HEK293 (cell line): ENCODE results near the gene TSPEAR.
"Not testable (repeated sequence)": the region's sequence is repeated elsewhere in the genome, so short reads cannot be mapped to it uniquely, and the experiment has no call there.

Source experiments
- HOXD13 ChIP-seq: sonication (generic); formaldehyde crosslinking; IDR thresholded peaks from 2 replicates; pipeline ENCODE4 v1.8.0; 2022; ENCODE audit warnings: missing genetic modification reagents, borderline replicate concordance
- ZNF121 ChIP-seq: fragments of 450-650 bp; formaldehyde crosslinking; IDR thresholded peaks from 2 replicates; pipeline ENCODE4 v1.5.1; 2016; ENCODE audit warnings: missing biosample characterization, missing genetic modification characterization
- ZNF138 ChIP-seq: fragments of 450-650 bp; formaldehyde crosslinking; IDR thresholded peaks from 2 replicates; pipeline ENCODE4 v1.5.1; 2016; ENCODE audit warnings: missing biosample characterization, missing genetic modification characterization, borderline replicate concordance
- ZNF174 ChIP-seq: fragments of 450-650 bp; formaldehyde crosslinking; IDR thresholded peaks from 2 replicates; pipeline ENCODE4 v1.5.0; 2017; ENCODE audit warnings: missing biosample characterization, mild to moderate bottlenecking, missing genetic modification characterization
- ZNF211 ChIP-seq: fragments of 450-650 bp; formaldehyde crosslinking; IDR thresholded peaks from 2 replicates; pipeline ENCODE4 v1.5.1; 2016; ENCODE audit warnings: low read depth, missing biosample characterization, missing genetic modification characterization
- ZNF274 ChIP-seq, 2 experiments: fragments of 200-500 bp in 1 of 2; fragments of 450-650 bp in 1 of 2; sonication (Bioruptor generic) in 1 of 2; formaldehyde crosslinking in 1 of 2; IDR thresholded peaks; 2 replicates each; pipeline versions ENCODE4 v1.5.1 to v1.6.1; 2014 to 2016; ENCODE audit warnings: borderline replicate concordance in 1 of 2, inconsistent platforms in 1 of 2, low read length in 1 of 2, missing biosample characterization in 1 of 2, missing genetic modification characterization in 1 of 2
- ZNF335 ChIP-seq: fragments of 450-650 bp; formaldehyde crosslinking; conservative IDR thresholded peaks from 2 replicates; pipeline ENCODE4 v1.5.1; 2016; ENCODE audit warnings: missing biosample characterization, missing genetic modification characterization
- ZNF660 ChIP-seq: fragments of 450-650 bp; IDR thresholded peaks from 2 replicates; pipeline ENCODE4 v1.5.1; 2018; ENCODE audit warnings: missing biosample characterization, mild to moderate bottlenecking, missing genetic modification characterization
- ZNF701 ChIP-seq: fragments of 450-650 bp; formaldehyde crosslinking; IDR thresholded peaks from 2 replicates; pipeline ENCODE4 v1.5.1; 2016; ENCODE audit warnings: missing biosample characterization, missing genetic modification characterization
- ZNF768 ChIP-seq: fragments of 450-650 bp; formaldehyde crosslinking; IDR thresholded peaks from 2 replicates; pipeline ENCODE4 v1.5.1; 2018; ENCODE audit warnings: missing biosample characterization, mild to moderate bottlenecking, missing genetic modification characterization
- TF ChIP-seq, protein P1 (sequence below): fragments of 450-650 bp; formaldehyde crosslinking; IDR thresholded peaks from 2 replicates; pipeline ENCODE4 v1.5.1; 2016; ENCODE audit warnings: missing biosample characterization, missing genetic modification characterization
- TF ChIP-seq, protein P2 (sequence below): fragments of 450-650 bp; formaldehyde crosslinking; IDR thresholded peaks from 2 replicates; pipeline ENCODE4 v1.5.1; 2016; ENCODE audit warnings: missing biosample characterization, missing genetic modification characterization
- TF ChIP-seq, protein P3 (sequence below): fragments of 450-650 bp; formaldehyde crosslinking; IDR thresholded peaks from 2 replicates; pipeline ENCODE4 v1.5.1; 2016; ENCODE audit warnings: missing biosample characterization, missing genetic modification characterization
- TF ChIP-seq, protein P4 (sequence below): fragments of 450-650 bp; formaldehyde crosslinking; IDR thresholded peaks from 2 replicates; pipeline ENCODE4 v1.5.1; 2016; ENCODE audit warnings: missing biosample characterization, missing genetic modification characterization, low read depth

DNA sequence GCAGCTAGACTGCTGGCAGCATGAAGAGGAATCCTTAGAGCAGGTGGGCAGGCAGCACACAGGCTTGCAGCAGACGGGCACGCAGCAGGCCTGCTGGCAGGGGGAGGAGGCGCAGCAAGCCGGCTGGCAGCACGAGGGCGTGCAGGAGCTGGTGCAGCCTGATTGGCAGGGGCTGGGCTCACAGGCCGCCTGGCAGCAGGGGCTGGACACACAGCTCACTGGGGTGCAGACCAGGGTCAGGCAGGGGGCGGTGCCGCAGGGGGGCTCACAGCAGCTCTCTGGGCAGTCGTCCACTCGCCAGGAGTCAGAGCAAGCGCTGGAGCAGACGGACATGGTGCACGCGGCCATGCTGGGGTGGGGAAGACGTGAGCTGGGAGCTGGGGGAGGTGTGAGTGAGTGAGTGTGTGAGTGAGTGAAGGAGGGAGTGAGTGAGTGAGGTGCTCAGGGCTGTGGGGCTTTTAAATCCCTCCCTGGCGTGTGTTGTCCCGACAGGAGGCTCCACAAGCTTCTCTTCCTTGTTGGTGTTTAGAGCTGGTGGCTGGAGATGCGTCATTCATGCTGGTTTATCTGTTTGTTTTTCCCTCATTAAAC lies 131.0 kb downstream of the TSPEAR start, which contains the start of gene KRTAP10-5:
- TF ChIP-seq ZNF701 (tag by site-specific recombination); ZNF660 (tag by site-specific recombination); ZNF274 (IDR thresholded peaks at IDR 0.05; ENCODE audit: low read length); ZNF274 (tag by site-specific recombination; IDR thresholded peaks at IDR 0.05; ENCODE audit: borderline replicate concordance); ZNF335 (tag by site-specific recombination); ZNF121; ZNF768 (tag by site-specific recombination); HOXD13 (CRISPR knock-in tag); ZNF138 (tag by site-specific recombination); ZNF211 (tag by site-specific recombination); ZNF174 (tag by site-specific recombination): not testable (repeated sequence)
- TF ChIP-seq, protein P1, sequence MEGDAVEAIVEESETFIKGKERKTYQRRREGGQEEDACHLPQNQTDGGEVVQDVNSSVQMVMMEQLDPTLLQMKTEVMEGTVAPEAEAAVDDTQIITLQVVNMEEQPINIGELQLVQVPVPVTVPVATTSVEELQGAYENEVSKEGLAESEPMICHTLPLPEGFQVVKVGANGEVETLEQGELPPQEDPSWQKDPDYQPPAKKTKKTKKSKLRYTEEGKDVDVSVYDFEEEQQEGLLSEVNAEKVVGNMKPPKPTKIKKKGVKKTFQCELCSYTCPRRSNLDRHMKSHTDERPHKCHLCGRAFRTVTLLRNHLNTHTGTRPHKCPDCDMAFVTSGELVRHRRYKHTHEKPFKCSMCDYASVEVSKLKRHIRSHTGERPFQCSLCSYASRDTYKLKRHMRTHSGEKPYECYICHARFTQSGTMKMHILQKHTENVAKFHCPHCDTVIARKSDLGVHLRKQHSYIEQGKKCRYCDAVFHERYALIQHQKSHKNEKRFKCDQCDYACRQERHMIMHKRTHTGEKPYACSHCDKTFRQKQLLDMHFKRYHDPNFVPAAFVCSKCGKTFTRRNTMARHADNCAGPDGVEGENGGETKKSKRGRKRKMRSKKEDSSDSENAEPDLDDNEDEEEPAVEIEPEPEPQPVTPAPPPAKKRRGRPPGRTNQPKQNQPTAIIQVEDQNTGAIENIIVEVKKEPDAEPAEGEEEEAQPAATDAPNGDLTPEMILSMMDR: not testable (repeated sequence)
- TF ChIP-seq, protein P2, sequence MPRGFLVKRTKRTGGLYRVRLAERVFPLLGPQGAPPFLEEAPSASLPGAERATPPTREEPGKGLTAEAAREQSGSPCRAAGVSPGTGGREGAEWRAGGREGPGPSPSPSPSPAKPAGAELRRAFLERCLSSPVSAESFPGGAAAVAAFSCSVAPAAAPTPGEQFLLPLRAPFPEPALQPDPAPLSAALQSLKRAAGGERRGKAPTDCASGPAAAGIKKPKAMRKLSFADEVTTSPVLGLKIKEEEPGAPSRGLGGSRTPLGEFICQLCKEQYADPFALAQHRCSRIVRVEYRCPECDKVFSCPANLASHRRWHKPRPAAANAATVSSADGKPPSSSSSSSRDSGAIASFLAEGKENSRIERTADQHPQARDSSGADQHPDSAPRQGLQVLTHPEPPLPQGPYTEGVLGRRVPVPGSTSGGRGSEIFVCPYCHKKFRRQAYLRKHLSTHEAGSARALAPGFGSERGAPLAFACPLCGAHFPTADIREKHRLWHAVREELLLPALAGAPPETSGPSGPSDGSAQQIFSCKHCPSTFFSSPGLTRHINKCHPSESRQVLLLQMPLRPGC (tag by site-specific recombination): not testable (repeated sequence)
- TF ChIP-seq, protein P3, sequence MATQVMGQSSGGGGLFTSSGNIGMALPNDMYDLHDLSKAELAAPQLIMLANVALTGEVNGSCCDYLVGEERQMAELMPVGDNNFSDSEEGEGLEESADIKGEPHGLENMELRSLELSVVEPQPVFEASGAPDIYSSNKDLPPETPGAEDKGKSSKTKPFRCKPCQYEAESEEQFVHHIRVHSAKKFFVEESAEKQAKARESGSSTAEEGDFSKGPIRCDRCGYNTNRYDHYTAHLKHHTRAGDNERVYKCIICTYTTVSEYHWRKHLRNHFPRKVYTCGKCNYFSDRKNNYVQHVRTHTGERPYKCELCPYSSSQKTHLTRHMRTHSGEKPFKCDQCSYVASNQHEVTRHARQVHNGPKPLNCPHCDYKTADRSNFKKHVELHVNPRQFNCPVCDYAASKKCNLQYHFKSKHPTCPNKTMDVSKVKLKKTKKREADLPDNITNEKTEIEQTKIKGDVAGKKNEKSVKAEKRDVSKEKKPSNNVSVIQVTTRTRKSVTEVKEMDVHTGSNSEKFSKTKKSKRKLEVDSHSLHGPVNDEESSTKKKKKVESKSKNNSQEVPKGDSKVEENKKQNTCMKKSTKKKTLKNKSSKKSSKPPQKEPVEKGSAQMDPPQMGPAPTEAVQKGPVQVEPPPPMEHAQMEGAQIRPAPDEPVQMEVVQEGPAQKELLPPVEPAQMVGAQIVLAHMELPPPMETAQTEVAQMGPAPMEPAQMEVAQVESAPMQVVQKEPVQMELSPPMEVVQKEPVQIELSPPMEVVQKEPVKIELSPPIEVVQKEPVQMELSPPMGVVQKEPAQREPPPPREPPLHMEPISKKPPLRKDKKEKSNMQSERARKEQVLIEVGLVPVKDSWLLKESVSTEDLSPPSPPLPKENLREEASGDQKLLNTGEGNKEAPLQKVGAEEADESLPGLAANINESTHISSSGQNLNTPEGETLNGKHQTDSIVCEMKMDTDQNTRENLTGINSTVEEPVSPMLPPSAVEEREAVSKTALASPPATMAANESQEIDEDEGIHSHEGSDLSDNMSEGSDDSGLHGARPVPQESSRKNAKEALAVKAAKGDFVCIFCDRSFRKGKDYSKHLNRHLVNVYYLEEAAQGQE (tag by site-specific recombination): not testable (repeated sequence)
- TF ChIP-seq, protein P4, sequence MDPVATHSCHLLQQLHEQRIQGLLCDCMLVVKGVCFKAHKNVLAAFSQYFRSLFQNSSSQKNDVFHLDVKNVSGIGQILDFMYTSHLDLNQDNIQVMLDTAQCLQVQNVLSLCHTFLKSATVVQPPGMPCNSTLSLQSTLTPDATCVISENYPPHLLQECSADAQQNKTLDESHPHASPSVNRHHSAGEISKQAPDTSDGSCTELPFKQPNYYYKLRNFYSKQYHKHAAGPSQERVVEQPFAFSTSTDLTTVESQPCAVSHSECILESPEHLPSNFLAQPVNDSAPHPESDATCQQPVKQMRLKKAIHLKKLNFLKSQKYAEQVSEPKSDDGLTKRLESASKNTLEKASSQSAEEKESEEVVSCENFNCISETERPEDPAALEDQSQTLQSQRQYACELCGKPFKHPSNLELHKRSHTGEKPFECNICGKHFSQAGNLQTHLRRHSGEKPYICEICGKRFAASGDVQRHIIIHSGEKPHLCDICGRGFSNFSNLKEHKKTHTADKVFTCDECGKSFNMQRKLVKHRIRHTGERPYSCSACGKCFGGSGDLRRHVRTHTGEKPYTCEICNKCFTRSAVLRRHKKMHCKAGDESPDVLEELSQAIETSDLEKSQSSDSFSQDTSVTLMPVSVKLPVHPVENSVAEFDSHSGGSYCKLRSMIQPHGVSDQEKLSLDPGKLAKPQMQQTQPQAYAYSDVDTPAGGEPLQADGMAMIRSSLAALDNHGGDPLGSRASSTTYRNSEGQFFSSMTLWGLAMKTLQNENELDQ (tag by site-specific recombination): not testable (repeated sequence)
